ENCODE results near the gene PAGR1. TPM values are rescaled to one million over a fixed set of nuclear protein-coding genes. Genes with fewer than 3 reads are reported as not detected.

PAGR1 gene
- total RNA-seq, 1 experiment from 2014 or later, result 60.1 TPM

GRCh38 chr16:29769507-29769906 lies 46.4 kb upstream of the PAGR1 start:
- no peak overlapping the region for H3K27ac Mint-ChIP-seq
- no peak overlapping the region for H3K4me3 Mint-ChIP-seq
- TF ChIP-seq CREM (CRISPR knock-in tag; IDR thresholded peaks at IDR 0.05) (no peak), E2F5 (CRISPR knock-in tag; IDR thresholded peaks at IDR 0.05) (no peak), TP53 (CRISPR knock-in tag; IDR thresholded peaks at IDR 0.05) (no peak), GABPB1 (CRISPR knock-in tag; IDR thresholded peaks at IDR 0.05) (no peak), ERG (CRISPR knock-in tag; IDR thresholded peaks at IDR 0.05) (no peak), HMGA2 (CRISPR knock-in tag; IDR thresholded peaks at IDR 0.05) (no peak), NR3C1 (CRISPR knock-in tag; conservative IDR thresholded peaks at IDR 0.05; ENCODE audit: low read depth) (no peak), ATF6 (CRISPR knock-in tag; IDR thresholded peaks at IDR 0.05) (no peak), KAT7 (CRISPR knock-in tag; IDR thresholded peaks at IDR 0.05; ENCODE audit: borderline replicate concordance) (no peak), AR (CRISPR knock-in tag; IDR thresholded peaks at IDR 0.05) (no peak), PRDM15 (CRISPR knock-in tag; IDR thresholded peaks at IDR 0.05) (no peak), MYBL2 (CRISPR knock-in tag; IDR thresholded peaks at IDR 0.05) (no peak), CTCF (IDR thresholded peaks at IDR 0.05) (no peak), TCF7 (CRISPR knock-in tag; IDR thresholded peaks at IDR 0.05; ENCODE audit: low read depth) (no peak)
- H3K36me3 Mint-ChIP-seq, result no peaks in the 10 kb centered on the region
- DNase-seq (ENCODE audit: low spot score), result no peak
- no peaks in the 10 kb centered on the region for H3K9me3 Mint-ChIP-seq
- ChIA-PET POLR2A (no interaction called here), CTCF (interaction anchor here (1.8 kb wide), 1 partner anchor 15 kb away, joined by 10 read pairs; no protein-coding TSS in a partner anchor)
- peaks cover 6% of the 10 kb centered on the region for H3K4me1 Mint-ChIP-seq
- no peak for ATAC-seq
- peaks cover 2% of the 10 kb centered on the region; the same call in 1 of the 2 replicates for H3K27me3 Mint-ChIP-seq (ENCODE audit: low read depth)
